ENCODE results near the gene CCSER2. TPM values are rescaled to one million over a fixed set of nuclear protein-coding genes. Genes with fewer than 3 reads are reported as not detected.
"Not testable (repeated sequence)": the region's sequence is repeated elsewhere in the genome, so short reads cannot be mapped to it uniquely, and the experiment has no call there.

The CCSER2 gene
- total RNA-seq, 3 donors from 2014 or later: 37.1 to 42.0 (median 40.9) TPM

- Mint-ChIP-seq H3K36me3 (ENCODE audit: insufficient read depth) (peaks cover 31% of the 10 kb centered on the region), H3K4me1 (ENCODE audit: low read depth) (peaks cover 53% of the 10 kb centered on the region), H3K9me3 (peaks cover 2% of the 10 kb centered on the region), H3K27me3 (ENCODE audit: low read depth) (no peaks in the 10 kb centered on the region), H3K4me3 (no peak overlapping the region)
- no peak for DNase-seq
- no peak for ATAC-seq
Measured at GRCh38 chr10:84404783-84405182, 76.4 kb downstream of the CCSER2 start.

GRCh38 chr10:84405662-84406061 lies 77.3 kb downstream of the CCSER2 start:
- ATAC-seq (peak in 1 of 2 donors; percentile 28), DNase-seq (no peak)
- peaks cover 36% of the 10 kb centered on the region for H3K36me3 Mint-ChIP-seq (ENCODE audit: insufficient read depth)
- peaks cover 4% of the 10 kb centered on the region for H3K9me3 Mint-ChIP-seq
- H3K27me3 Mint-ChIP-seq (ENCODE audit: low read depth): no peaks in the 10 kb centered on the region
- peaks cover 57% of the 10 kb centered on the region for H3K4me1 Mint-ChIP-seq (ENCODE audit: low read depth)
- H3K4me3 Mint-ChIP-seq: no peak overlapping the region

- ATAC-seq: no peak
- H3K9me3 Mint-ChIP-seq: peaks cover 8% of the 10 kb centered on the region
- no peak for DNase-seq
- H3K27me3 Mint-ChIP-seq (ENCODE audit: low read depth): no peaks in the 10 kb centered on the region
- peaks cover 57% of the 10 kb centered on the region for H3K4me1 Mint-ChIP-seq (ENCODE audit: low read depth)
- peaks cover 44% of the 10 kb centered on the region for H3K36me3 Mint-ChIP-seq (ENCODE audit: insufficient read depth)
- H3K4me3 Mint-ChIP-seq: no peak overlapping the region
Measured at GRCh38 chr10:84406561-84406960, 78.2 kb downstream of the CCSER2 start.

GRCh38 chr10:84407388-84408049 lies 79.1 kb downstream of the CCSER2 start:
- Mint-ChIP-seq H3K27me3 (ENCODE audit: low read depth) (no peaks in the 10 kb centered on the region), H3K9me3 (peaks cover 17% of the 10 kb centered on the region), H3K4me1 (ENCODE audit: low read depth) (peaks cover 54% of the 10 kb centered on the region), H3K36me3 (ENCODE audit: insufficient read depth) (peaks cover 50% of the 10 kb centered on the region), H3K4me3 (no peak overlapping the region)
- ATAC-seq: no peak
- no peak for DNase-seq

DNA sequence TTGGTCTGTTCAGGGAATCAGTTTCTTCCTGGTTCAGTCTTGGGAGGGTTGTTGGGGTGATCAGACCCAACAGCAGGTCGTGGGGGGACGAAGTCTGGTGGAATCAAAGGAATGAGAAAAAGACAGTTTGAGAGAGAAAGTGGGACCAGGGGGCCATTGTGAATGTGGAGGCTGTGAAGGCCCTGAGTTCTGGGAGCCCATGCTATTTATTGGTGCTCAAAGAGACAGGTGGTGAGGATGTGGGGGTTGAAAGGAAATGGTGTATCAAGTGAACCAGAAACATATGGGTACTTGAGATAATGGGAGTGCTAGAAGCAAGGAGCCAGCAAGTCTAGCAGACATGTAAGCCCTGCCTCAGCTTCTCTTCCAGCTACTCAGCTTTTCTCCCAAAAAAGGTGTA lies 84.1 kb downstream of the CCSER2 start:
- Mint-ChIP-seq H3K9me3 (peaks cover 34% of the 10 kb centered on the region), H3K4me1 (ENCODE audit: low read depth) (peaks cover 39% of the 10 kb centered on the region)

GRCh38 chr10:84414110-84414509 lies 85.7 kb downstream of the CCSER2 start:
- not testable (repeated sequence) for ATAC-seq; H3K4me3 Mint-ChIP-seq; DNase-seq; H3K27me3 Mint-ChIP-seq (ENCODE audit: low read depth)
- Mint-ChIP-seq H3K36me3 (ENCODE audit: insufficient read depth) (peaks cover 77% of the 10 kb centered on the region), H3K4me1 (ENCODE audit: low read depth) (peaks cover 32% of the 10 kb centered on the region), H3K9me3 (peaks cover 34% of the 10 kb centered on the region)

More for the DNA sequence above, 84.1 kb downstream of the CCSER2 start:
- peaks cover 72% of the 10 kb centered on the region for H3K36me3 Mint-ChIP-seq (ENCODE audit: insufficient read depth)
- ATAC-seq: no peak
- DNase-seq: no peak
- no peaks in the 10 kb centered on the region for H3K27me3 Mint-ChIP-seq (ENCODE audit: low read depth)
- H3K4me3 Mint-ChIP-seq: no peak overlapping the region

GRCh38 chr10:84415539-84416244 lies 87.3 kb downstream of the CCSER2 start:
- H3K4me3 Mint-ChIP-seq: no peak overlapping the region
- DNase-seq (no peak), ATAC-seq (no peak)
- H3K27me3 Mint-ChIP-seq (ENCODE audit: low read depth): no peaks in the 10 kb centered on the region
- peaks cover 44% of the 10 kb centered on the region for H3K9me3 Mint-ChIP-seq
- H3K4me1 Mint-ChIP-seq (ENCODE audit: low read depth): peaks cover 29% of the 10 kb centered on the region
- peaks cover 79% of the 10 kb centered on the region for H3K36me3 Mint-ChIP-seq (ENCODE audit: insufficient read depth)

DNA sequence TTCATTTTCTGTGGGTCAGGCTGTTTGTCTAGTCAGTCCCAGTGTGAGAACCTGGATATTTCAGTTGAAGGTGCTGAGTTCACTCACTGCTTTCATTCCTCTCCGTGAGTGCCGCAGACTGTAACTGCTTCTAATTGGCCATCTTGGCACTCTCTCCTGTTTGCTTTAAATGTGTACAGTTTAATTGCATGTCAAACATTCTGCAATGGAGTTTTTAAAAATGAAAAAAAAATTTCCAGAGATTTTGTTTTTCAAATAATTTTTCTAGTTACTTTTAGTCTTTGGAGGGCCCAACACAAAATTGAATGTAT lies 87.8 kb downstream of the CCSER2 start:
- H3K27me3 Mint-ChIP-seq (ENCODE audit: low read depth): no peaks in the 10 kb centered on the region
- H3K4me1 Mint-ChIP-seq (ENCODE audit: low read depth): peaks cover 28% of the 10 kb centered on the region
- peaks cover 44% of the 10 kb centered on the region for H3K9me3 Mint-ChIP-seq
- H3K36me3 Mint-ChIP-seq (ENCODE audit: insufficient read depth): peaks cover 78% of the 10 kb centered on the region
- no peak overlapping the region for H3K4me3 Mint-ChIP-seq
- DNase-seq (no peak), ATAC-seq (no peak)

GRCh38 chr10:84423719-84424118 lies 95.3 kb downstream of the CCSER2 start:
- Mint-ChIP-seq H3K4me3 (no peak overlapping the region), H3K36me3 (ENCODE audit: insufficient read depth) (peaks cover 45% of the 10 kb centered on the region), H3K9me3 (peaks cover 20% of the 10 kb centered on the region), H3K27me3 (ENCODE audit: low read depth) (no peaks in the 10 kb centered on the region), H3K4me1 (ENCODE audit: low read depth) (peaks cover 38% of the 10 kb centered on the region)
- no peak for DNase-seq
- no peak for ATAC-seq

DNA sequence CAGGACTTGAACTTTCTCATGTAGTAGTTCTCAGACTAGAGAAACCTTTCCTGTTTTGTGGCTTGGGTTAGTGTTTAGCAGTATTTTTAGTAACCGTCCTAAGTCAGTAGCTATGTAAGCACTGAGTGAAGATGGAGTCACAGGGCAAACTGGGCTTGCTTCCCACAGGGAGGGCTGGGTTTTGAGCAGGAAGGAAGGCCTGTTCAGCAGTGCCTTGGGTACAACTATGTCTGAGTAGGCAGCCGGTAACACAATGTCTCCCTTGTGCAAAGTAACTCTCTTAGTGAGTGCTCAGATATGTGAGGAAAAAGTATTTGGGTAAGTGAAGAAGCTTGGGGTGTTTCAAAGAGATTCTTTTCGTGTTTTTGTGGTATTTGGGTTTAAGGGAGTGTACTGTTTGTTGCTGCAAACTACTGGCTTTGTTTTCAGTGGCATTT lies 96.4 kb downstream of the CCSER2 start:
- Mint-ChIP-seq H3K9me3 (peaks cover 15% of the 10 kb centered on the region), H3K4me1 (ENCODE audit: low read depth) (peaks cover 44% of the 10 kb centered on the region), H3K4me3 (peak overlapping the region; percentile 14), H3K27me3 (ENCODE audit: low read depth) (no peaks in the 10 kb centered on the region), H3K36me3 (ENCODE audit: insufficient read depth) (peaks cover 38% of the 10 kb centered on the region)
- DNase-seq (no peak), ATAC-seq (peak; percentile 62 to 69)

GRCh38 chr10:84427903-84428650 lies 99.7 kb downstream of the CCSER2 start:
- no peaks in the 10 kb centered on the region for H3K27me3 Mint-ChIP-seq (ENCODE audit: low read depth)
- H3K4me1 Mint-ChIP-seq (ENCODE audit: low read depth): peaks cover 45% of the 10 kb centered on the region
- H3K36me3 Mint-ChIP-seq (ENCODE audit: insufficient read depth): peaks cover 21% of the 10 kb centered on the region
- DNase-seq (no peak), ATAC-seq (no peak)
- H3K9me3 Mint-ChIP-seq: no peaks in the 10 kb centered on the region
- H3K4me3 Mint-ChIP-seq: no peak overlapping the region

- no peak overlapping the region for H3K4me3 Mint-ChIP-seq
- H3K9me3 Mint-ChIP-seq: no peaks in the 10 kb centered on the region
- DNase-seq (no peak), ATAC-seq (no peak)
- peaks cover 44% of the 10 kb centered on the region for H3K4me1 Mint-ChIP-seq (ENCODE audit: low read depth)
- H3K27me3 Mint-ChIP-seq (ENCODE audit: low read depth): no peaks in the 10 kb centered on the region
- peaks cover 20% of the 10 kb centered on the region for H3K36me3 Mint-ChIP-seq (ENCODE audit: insufficient read depth)
Measured at GRCh38 chr10:84428711-84429110, 100.3 kb downstream of the CCSER2 start.

DNA sequence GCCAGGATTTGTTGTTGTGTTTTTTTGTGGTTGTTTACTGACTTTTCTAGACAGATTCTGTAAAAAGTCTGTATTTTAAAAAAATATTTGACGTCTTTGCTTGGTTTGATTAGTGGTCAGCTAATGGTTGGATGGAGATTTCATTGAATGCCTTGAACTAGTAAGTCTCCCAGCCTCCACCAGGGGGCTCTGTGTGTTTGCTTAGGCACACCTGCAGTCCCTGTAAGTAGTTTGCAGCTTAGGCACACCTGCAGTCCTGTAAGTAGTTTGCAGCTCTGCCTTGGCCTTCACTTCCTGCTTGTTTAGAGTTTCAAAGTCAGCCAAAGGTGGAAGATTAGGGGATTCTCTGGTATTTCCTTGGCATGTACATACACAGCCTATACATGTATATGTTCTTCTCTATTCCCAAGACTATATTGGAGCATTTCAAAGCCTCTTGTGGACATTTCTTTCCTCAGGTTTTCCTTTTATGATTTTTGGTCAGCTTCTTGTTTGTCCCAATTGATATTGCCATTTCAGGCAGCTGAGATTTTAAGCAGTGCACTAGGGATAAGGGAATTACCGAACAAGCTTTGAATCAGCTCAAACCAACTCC lies 101.6 kb downstream of the CCSER2 start:
- no peaks in the 10 kb centered on the region for H3K9me3 Mint-ChIP-seq
- no peak overlapping the region for H3K4me3 Mint-ChIP-seq
- ATAC-seq (peak; percentile 73 to 74), DNase-seq (peak; percentile 51)
- H3K27me3 Mint-ChIP-seq (ENCODE audit: low read depth): no peaks in the 10 kb centered on the region
- peaks cover 38% of the 10 kb centered on the region for H3K4me1 Mint-ChIP-seq (ENCODE audit: low read depth)
- H3K36me3 Mint-ChIP-seq (ENCODE audit: insufficient read depth): peaks cover 28% of the 10 kb centered on the region

GRCh38 chr10:84432891-84433290 lies 104.5 kb downstream of the CCSER2 start:
- peaks cover 34% of the 10 kb centered on the region for H3K4me1 Mint-ChIP-seq (ENCODE audit: low read depth)
- H3K27me3 Mint-ChIP-seq (ENCODE audit: low read depth): no peaks in the 10 kb centered on the region
- H3K4me3 Mint-ChIP-seq: no peak overlapping the region
- ATAC-seq: no peak
- peaks cover 28% of the 10 kb centered on the region for H3K36me3 Mint-ChIP-seq (ENCODE audit: insufficient read depth)
- DNase-seq: no peak
- no peaks in the 10 kb centered on the region for H3K9me3 Mint-ChIP-seq

Data from activated T-cell treated with anti-CD3 and anti-CD28 coated beads, Interleukin-2, amount 50 U/mL, for 4 hours (primary cell).